Fibroblast of lung (primary cell): ENCODE measurements around the gene MS4A3.

Experiments used
- CTCF ChIP-seq, 2 donors: IDR thresholded peaks in 1 of 2; conservative IDR thresholded peaks in 1 of 2; 1 replicate in 1 of 2; 2 replicates in 1 of 2; pipeline ENCODE4 v1.5.1; 2011 to 2012; ENCODE audit warnings: low read length in 2 of 2, control low read depth in 1 of 2, inconsistent platforms in 1 of 2, low read depth in 1 of 2, mild to moderate bottlenecking in 1 of 2
- EZH2 ChIP-seq: IDR thresholded peaks from 2 replicates; pipeline ENCODE4 v1.5.1; 2012; ENCODE audit warnings: low read length, control low read depth, mild to moderate bottlenecking; ENCODE audit errors: missing control alignments

DNA sequence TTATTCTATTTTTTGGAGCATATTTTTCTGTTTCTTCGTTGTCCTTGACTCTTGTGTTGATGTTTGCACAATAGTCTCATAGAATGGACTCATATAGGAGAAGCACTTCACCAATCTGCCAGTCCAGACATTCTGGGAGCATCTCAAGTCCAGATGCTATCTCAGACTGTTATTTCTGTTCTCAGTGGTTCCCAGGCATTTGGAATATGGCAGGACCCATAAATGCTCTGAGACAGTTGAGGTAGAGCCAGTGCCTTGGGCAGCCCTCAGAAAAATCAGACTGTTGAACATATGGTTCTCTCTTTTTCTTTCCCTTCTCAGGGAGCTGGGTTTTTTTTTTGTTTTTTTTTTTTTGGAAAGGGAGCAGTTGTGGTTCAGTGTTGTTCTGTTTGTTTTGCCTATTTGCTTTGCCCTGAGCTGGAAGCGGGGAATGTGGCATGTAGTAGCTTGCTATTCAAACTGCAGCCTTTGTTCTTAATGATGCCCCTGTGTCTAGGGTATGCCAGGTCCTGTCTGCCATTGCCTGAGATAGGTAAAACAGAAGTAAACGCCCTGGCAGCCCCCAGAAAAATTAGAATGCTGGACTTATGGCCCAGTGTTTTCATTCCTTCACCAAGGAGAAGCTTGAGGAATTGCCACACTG, 28.3 kb downstream of the MS4A3 start:
- TF ChIP-seq CTCF (conservative IDR thresholded peaks at IDR 0.05 in 1 of 2, IDR thresholded peaks at IDR 0.05 in 1 of 2; ENCODE audit: low read depth in 1 of 2, low read length in 2 of 2): no peak
- no peak for TF ChIP-seq EZH2
